GM21367 (cell line): ENCODE data around the gene WDCP.
"Not testable (repeated sequence)": the region's sequence is repeated elsewhere in the genome, so short reads cannot be mapped to it uniquely, and the experiment has no call there.

Experiments
- ATAC-seq: cut with Tn5 transposase; IDR thresholded peaks from one replicate; pipeline ENCODE4 v1.9.1; 2021; ENCODE audit not compliant: unreplicated experiment

The WDCP gene, protein sequence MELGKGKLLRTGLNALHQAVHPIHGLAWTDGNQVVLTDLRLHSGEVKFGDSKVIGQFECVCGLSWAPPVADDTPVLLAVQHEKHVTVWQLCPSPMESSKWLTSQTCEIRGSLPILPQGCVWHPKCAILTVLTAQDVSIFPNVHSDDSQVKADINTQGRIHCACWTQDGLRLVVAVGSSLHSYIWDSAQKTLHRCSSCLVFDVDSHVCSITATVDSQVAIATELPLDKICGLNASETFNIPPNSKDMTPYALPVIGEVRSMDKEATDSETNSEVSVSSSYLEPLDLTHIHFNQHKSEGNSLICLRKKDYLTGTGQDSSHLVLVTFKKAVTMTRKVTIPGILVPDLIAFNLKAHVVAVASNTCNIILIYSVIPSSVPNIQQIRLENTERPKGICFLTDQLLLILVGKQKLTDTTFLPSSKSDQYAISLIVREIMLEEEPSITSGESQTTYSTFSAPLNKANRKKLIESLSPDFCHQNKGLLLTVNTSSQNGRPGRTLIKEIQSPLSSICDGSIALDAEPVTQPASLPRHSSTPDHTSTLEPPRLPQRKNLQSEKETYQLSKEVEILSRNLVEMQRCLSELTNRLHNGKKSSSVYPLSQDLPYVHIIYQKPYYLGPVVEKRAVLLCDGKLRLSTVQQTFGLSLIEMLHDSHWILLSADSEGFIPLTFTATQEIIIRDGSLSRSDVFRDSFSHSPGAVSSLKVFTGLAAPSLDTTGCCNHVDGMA

DNA sequence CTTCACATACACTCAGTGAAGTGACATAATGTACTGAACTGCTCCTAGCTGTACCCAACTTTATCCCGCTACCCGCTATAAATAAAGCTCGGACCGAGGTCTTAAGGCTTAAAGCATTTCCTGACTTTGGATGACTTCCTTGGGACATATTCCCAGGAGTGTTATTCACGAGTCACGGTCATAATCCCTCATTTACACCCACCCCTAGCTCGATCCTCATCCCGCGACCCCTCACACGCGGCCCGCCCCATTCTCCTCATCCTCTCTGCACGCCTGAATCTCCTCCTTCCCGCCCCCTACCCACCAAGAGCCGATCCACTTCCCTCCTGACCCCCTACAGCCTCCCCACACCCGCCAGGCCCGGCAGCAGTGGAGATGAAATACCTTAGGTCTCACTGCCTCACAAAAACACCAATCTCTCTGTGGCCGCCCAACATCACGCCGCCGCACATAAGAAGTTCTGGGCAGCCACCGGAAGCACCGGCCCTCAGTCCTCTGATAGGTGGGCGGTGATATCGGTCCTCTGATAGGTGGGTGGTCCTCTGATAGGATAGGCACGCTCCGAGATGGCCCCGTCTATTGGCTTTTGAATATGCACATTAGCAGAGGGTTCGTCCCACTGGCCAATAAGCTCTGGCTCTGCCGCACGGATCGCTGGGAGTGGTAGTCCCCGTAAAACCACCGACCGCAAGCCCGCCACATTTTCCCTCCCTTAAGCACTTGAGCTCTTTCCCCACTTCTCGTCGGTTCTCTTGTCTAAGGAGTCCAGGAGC is at the start of gene WDCP:
Gene WDCP, minus strand, starts transcription at position 462 of the 773 bp plus-strand sequence. CDS start 7,897 bp downstream, outside the sequence.
- ATAC-seq = peak; percentile 99

DNA sequence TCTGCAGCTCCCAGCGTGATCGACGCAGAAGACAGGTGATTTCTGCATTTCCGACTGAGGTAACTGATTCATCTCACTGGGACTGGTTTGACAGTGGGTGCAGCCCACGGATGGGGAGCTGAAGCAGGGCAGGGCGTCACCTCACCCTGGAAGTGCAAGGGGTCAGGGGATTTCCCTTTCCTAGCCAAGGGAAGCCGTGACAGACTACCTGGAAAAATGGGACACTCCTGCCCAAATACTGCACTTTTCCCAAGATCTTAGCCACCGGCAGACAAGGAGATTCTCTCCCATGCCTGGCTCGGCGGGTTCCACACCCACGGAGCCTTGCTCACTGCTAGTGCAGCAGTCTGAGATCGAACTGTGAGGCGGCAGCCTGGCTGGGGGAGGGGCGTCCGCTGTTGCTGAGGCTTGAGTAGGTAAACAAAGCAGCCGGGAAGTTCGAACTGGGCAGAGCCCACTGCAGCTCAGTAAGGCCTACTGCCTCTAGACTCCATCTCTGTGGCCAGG is 48.0 kb upstream of the WDCP start:
- ATAC-seq = not testable (repeated sequence)

DNA sequence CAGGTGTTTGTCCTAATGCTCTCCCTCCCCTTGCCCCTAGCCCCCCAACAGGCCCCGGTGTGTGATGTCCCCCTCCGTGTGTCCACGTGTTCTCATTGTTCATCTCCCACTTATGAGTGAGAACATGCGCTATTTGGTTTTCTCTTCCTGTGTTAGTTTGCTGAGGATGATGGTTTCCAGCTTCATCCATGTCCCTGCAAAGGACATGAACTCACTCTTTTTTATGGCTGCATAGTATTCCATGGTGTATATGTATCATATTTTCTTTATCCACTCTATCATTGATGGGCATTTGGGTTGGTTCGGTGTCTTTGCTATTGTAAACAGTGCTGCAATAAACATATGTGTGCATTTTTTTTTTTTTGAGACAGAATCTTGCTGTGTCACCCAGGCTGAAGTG is 46.1 kb upstream of the WDCP start:
- ATAC-seq = not testable (repeated sequence)

DNA sequence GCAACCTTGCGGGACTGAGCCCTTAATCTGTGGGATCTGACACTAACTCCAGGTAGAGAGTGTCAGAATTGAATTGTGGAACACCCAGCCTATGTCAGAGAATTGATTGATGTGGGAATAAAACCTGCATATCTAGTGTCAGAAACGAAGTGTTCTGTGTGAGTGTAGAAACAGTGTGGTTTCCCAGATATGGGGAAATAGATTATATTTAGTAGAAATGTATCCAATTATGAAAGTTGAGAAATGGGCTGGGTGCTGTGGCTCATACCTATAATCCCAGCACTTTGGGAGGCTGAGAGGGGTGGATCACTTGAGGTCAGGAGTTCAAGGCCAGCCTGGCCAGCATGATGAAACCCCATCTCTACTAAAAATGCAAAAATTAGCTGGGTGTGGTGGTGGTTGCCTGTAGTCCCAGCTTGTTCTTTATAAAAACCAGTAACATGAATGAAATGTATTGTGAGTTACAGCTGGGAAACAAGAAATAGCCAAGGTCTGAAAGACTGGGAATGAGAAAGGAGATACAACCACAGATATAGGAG is 41.7 kb upstream of the WDCP start:
- no peak for ATAC-seq

DNA sequence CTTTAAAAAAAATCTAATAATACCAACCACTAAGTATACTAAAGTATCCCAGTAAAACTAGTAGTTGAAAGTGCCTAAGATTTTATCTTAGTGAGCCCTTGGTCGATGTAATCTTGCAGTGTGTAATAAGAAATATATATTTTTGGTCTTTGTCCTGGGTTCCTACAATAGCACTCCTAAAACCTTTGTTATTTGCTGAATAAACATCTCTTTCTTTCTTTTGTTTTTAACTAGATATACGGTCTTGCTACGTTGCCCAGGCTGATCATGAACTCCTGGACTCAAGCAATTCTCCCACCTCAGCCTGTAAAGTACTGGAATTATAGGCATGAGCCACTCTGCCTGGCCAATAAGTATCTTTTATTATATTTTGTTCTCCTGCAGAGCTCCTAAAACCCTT is 39.8 kb upstream of the WDCP start:
- ATAC-seq = no peak

DNA sequence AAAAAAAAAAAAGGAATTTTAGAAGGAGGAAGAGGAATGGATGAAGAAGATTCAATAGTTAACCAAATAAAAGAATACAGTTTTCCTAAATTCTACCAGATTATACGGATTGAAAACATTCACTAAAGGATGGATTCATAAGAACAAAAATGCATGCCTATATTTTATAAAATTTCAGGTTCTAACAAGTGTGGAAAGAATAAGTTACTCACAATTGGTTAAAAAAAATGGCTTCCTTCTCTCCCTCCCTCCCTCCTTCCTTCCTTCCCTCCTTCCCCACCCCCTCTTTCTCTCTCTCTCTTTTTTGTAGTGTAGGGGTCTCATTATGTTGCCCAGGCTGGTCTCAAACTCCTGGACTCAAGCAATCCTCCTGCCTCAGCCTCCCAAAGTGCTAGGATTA is 39.0 kb upstream of the WDCP start:
- ATAC-seq = no peak

DNA sequence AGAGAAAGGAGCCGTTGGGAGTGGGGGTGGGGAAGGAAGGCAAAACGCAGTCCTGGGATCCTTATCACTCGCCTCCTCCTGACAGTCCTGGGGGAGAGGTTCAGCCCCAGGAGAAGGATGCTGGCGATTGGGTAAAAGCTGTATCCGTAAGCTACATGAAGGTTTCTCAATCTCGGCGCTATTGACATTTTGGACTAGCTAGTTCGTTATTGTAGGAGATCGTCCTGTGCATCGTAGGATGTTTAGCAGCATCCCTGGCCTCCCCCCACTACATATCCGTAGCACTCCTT is 38.0 kb upstream of the WDCP start:
- ATAC-seq = no peak

DNA sequence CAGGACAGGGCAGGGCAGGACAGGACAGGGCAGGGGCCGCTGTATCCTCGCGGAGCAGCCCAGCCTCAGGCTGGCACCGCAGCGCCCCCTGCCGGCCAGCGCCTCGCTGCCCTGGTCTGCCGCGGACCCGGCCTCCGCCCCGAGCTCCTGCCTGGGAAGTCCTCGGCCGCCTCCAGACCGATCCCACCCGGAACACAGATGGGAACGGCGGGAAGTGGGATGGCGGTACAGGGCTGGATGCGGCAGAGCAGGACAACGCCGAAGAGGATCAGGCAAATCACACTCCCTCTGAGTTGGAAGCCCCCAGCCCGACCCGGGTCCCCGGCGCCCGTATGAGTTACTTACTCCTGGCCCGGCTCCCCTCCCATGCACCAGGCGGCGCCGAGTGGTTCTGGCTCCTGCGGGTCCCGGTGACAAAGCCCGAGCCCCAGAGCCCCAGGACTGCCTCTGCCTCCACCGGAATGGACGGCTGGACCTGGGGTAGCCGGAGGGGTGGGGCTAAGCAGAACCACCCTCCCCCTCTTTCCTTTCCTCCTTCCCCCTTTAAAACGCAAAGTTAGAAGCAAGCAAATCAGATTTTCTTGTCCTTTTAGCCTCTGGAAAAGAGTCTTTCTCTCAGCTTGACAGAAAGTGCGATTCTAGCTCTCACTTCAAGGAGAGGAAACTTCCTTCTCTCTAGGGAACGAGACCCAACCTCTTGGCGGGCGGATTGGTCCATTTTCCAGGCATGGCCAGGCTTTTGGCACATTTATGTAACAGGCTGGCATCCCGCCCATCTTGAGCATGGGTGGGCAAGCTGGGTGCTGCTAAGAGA is 37.4 kb upstream of the WDCP start, which contains the start of gene TP53I3:
Gene TP53I3, minus strand, starts transcription at position 449 of the 814 bp plus-strand sequence. CDS start 508 bp downstream, outside the sequence.
- peak; percentile 67 for ATAC-seq

DNA sequence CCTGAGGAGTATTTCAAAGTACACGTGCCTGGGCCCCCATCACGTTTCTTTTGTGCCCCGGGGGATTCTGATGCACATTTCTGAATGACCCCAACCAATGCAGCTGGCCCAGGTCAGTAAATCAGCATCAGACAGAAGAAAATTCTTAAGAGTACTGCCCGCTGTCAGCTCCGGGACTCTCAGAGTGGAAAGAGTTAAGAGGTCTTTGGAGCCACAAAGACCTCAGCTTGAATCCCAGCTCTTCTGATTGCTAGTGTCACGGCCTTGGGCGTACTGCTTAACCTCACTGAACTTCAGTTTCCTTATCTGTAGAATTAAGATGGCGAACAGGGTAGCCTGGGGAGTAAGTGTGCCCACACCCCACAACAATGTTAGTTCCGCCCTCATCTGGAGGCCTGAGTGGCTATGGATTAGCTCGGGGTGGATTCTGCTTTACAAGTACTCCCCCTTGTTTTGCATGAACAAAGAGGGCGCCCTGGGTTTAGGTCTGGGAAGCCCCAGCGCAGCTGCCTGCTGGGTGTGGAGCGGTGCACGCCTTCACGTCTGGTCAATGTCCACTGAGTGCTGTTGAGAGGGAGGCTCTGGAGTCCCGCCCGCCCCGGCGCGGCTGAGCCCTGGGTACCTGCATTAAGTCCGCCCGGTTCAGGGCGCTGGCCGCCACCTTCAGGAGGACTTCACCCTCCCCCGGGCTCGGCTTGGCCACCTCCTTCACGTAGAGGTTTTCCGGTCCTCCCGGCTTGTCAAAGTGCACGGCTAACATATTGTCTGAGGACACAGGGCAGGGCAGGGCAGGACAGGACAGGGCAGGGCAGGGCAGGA is 36.6 kb upstream of the WDCP start:
- ATAC-seq = peak; percentile 69

DNA sequence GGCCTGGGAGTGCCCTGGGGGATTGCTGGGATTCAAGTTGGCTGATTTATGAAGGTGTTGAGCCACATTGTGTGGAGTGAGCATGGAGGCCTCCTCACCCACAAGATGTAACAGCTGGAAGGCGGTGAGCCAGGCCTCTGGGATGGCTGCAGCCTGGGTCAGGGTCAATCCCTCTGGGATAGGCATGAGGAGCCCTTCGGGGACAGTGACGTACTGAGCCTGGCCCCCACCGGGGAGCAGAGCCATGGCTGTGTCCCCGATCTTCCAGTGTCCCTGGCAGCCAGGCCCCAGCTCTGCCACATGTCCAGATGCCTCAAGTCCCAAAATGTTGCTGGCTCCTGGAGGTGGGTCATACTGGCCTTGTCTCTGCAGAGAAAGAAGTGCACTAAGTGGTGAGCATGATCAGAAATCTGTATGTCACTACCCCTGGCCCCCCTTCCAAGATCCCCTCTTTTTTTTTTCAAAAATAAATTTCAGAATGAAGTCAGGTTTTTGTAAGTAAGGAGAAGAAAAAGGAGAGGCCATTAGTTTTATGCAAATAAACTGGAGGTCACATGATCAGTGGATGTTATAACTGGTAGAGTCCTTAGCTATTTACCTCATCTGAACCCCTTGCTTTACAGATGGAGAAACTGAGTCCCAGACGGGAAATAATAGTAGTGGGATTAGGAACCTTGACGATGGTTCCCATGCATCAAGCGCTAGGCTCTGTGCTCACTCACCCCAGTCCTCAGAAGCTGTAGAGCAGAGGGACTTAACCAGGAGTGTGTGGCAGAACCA is 35.8 kb upstream of the WDCP start:
- no peak for ATAC-seq

DNA sequence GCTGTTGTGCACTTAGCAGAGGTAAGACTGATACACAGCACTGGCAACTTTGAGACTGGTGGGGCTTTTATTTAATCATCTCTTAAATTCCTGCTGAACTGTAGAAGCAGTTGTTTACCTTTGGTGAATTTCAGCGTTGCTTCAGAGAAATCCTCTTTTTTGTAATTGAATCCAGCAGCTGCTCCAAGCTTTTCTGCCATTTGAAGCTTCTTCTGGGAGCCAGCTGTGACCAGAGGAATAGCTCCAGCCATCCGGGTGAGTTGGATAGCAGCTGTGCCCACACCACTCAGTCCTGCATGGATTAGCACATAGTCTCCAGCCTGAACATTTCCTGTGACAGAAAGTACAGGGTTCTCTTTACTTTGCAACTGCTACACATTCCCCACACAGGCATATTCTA is 33.5 kb upstream of the WDCP start:
- ATAC-seq = no peak

DNA sequence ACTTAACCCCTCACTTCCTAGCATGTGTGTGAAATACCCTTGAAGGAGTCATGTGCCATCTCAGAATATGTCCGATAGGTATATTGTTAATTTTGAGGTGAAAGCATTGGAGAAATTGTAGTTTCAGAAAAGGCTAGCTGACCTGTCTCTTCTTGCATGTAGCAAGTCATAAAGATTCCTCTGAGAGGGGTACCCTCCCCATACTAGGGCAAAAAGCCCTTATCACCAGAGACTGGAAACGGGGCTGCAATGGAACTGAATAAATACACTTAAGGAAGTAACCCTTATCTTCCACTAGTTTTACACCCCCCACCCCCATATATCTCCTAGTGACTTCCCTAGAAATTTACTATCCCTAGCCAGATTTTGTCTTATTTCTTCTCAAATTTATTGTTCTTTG is 30.7 kb upstream of the WDCP start:
- ATAC-seq = no peak

DNA sequence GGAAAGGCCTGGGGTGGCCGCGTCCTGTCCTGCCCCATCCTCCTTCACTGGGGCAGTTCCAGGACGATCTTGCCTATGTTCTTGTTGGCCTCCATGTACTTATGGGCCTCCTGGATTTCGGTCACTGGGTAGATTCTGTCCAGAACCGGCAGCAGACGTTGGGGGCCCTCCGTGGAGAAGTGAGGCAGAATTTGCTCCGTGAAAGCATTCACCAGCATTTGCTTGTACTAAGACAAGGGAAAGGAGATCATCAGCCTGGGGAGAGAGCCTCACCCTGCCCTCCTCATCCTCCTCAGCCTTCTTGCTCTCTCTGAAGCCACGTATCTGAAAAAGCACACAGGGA is 30.3 kb upstream of the WDCP start:
- ATAC-seq = no peak

DNA sequence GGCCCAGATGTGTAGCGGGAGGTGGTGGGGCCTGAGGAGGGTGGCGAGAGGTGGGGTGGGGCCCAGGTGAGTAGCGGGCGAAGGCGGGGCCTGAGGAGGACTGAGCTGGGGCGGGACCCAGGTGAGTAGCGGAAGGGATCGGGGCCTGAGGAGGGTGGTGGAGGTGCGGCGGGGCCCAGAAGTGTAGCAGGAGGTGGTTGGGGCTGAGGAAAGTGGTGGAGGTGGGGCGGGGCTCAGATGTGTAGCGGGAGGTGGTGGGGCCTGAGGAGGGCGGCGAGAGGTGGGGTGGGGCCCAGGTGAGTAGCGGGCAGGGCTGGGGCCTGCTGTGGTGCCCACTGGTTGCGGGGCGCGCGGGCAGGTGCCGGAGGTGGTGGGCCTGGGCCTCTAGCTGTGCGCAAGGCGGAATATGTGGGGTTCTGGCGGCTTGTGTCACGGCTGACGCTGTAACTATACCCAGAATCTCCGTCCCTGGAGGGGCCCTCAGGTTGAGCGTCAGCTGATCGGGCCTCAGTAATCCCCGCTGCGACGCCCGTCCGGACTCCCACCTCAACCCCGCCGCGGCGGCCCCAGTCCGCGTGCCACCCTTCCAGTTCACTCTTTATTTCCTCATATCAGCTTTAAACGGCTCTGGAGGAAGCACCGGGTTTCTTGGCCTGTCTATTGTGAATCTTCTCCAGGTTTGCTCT is 29.8 kb upstream of the WDCP start:
- no peak for ATAC-seq

DNA sequence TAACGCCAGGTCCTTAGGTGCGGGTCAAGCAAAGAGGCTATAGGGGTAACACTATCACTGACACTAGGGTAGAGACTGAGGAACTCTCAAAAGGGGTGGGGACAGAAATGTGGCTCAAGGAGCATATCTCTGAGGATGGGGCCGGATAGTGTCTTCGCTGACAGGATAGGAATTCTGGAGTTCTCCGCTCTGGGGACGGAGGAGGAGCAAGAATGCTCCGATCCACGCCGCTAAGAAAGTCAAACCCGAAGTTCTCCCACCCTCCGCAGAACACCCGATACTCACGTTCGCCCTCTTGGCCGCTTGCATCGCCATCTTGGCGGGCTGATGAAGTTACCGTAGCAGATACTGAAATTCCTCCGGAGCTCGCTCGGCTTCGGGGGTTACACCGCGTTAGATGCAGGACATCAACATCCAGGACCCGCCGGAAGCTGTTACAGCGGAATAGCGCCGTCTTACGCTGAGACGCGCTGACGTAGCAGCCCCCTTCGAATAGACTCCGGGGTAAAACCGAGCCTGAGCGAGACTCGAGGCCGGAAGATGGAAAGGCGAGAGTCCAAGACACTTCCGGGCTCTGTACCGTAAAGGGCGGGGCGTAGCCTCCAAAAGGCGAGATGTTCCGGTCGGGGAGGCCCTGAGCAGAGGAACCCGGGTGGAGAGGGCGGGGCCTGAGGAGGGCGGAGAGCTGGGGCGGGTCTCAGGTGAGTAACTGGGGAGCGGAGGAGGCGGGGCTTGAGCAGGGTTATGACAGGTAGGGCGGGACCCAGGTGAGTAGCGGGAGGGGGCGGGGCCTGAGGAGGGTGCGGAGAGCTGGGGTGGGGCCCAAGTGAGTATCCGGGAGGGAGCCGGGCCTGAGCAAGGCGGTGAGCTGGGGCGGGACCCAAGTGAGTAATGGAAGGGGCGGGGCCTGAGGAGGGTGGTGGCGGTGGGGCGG is 29.0 kb upstream of the WDCP start, which contains the start of gene SF3B6:
Gene SF3B6, minus strand, starts transcription at position 412 of the 934 bp plus-strand sequence. Its CDS starts 97 bp downstream, at position 315.
- ATAC-seq = peak; percentile 92

DNA sequence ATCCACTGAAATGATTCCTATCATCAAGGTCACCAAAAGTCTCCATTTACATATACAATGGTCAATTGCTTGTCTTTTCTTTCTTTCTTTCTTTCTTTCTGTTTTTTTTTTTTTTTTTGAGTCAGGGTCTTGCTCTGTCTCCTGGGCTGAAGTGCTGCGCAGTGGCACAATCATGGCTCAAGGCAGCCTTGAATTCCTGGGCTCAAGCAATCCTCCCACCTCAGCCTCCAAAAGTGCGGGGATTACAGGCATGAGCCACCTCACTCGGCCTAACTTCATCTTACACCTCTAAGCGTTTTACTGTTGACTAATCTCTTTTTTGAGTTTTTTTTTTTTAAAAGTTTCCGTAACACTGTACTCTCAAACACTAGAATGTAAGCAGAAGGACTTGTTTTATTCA is 28.1 kb upstream of the WDCP start:
- ATAC-seq = no peak

DNA sequence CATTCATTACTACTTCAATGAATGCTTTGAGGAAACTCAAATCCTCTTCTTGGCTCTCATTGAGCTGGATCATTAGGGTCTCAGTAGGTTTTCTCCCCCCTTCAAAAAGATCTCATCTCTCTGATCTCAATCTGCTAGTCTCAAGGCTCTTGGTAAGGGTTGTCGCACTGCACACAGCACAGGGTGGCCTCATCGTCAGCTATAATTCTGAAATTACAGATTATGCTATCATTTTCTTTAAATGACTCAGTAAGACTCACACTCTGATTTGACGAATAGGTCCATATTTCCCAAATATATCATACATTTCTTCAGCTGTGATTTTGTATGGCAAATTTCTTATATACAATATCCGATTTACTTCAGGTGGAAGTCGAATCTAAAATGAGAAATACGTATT is 26.6 kb upstream of the WDCP start:
- no peak for ATAC-seq
